Lung (tissue), 12 donors: ENCODE results near the gene COL4A6. TPM values are rescaled to one million over a fixed set of nuclear protein-coding genes. Genes with fewer than 3 reads are reported as not detected.

Source experiments
- ATAC-seq: fragments of 200-7000 bp; cut with Tn5 transposase; one replicate; pipeline ENCODE4 v1.9.1; 2020; ENCODE audit warnings: moderate number of reproducible peaks; ENCODE audit not compliant: insufficient read depth, low FRiP score
- DNase-seq, 3 donors: peaks; one replicate each; pipeline ENCODE4 v3.0.0-alpha.2; 2013 to 2017
- H3K27ac ChIP-seq, 2 donors: one replicate each; pipeline ENCODE4 v1.5.1; 2013; ENCODE audit warnings: mild to moderate bottlenecking in 2 of 2, moderate library complexity in 2 of 2, control low read depth in 1 of 2, inconsistent platforms in 1 of 2, low read depth in 1 of 2, low read length in 1 of 2
- H3K27me3 ChIP-seq, 3 donors: one replicate each; pipeline ENCODE4 v1.5.1; 2013; ENCODE audit warnings: low read length in 2 of 3; ENCODE audit not compliant: control insufficient read depth in 3 of 3, insufficient read depth in 3 of 3
- H3K36me3 ChIP-seq, 4 donors: one replicate each; pipeline ENCODE4 v1.5.1; 2013; ENCODE audit warnings: low read length in 4 of 4, mild to moderate bottlenecking in 1 of 4, moderate library complexity in 1 of 4; ENCODE audit not compliant: control insufficient read depth in 4 of 4, insufficient read depth in 4 of 4
- H3K4me1 ChIP-seq, 5 donors: one replicate each; pipeline ENCODE4 v1.5.1; 2013; ENCODE audit warnings: low read length in 5 of 5, mild to moderate bottlenecking in 2 of 5, moderate library complexity in 1 of 5; ENCODE audit not compliant: control insufficient read depth in 5 of 5, insufficient read depth in 5 of 5
- H3K4me3 ChIP-seq: one replicate; pipeline ENCODE4 v1.5.1; 2013; ENCODE audit warnings: mild to moderate bottlenecking, control low read depth, moderate library complexity
- H3K9ac ChIP-seq, 2 donors: one replicate each; pipeline ENCODE4 v1.5.1; 2013; ENCODE audit warnings: low read length in 2 of 2, control low read depth in 1 of 2; ENCODE audit not compliant: insufficient read depth in 1 of 2
- H3K9me3 ChIP-seq, 4 donors: one replicate each; pipeline ENCODE4 v1.5.1; 2013; ENCODE audit warnings: low read length in 3 of 4, mild to moderate bottlenecking in 1 of 4, moderate library complexity in 1 of 4; ENCODE audit not compliant: control insufficient read depth in 4 of 4, insufficient read depth in 3 of 4
- CTCF ChIP-seq: IDR thresholded peaks from 2 replicates; pipeline ENCODE4 v1.5.1; 2012; ENCODE audit warnings: mild to moderate bottlenecking; ENCODE audit errors: control extremely low read depth, extremely low read depth
- WGBS, 2 donors: extraction: QIAGEN DNeasy Blood & Tissue Kit; methylation state at CpG; one replicate each; pipeline ENCODE4 v1.1.7; 2013; 5-methylcytosine and 5-hydroxymethylcytosine counted together
- polyA plus RNA-seq, 2 donors: library from polyadenylated mRNA; stranded (reverse); fragments of 200-250 nt; gene quantifications; one replicate each; pipeline ENCODE4 v1.2.1, GENCODE V29; 2013
- total RNA-seq, 2 donors: library from RNA; depleted of rRNA in 1 of 2; stranded (reverse); fragments of >200 nt in 1 of 2; gene quantifications; one replicate each; pipeline ENCODE4 v1.2.1, GENCODE V29; 2014 to 2021
- donor health status: control.
- donor health status: control.
- donor health status: Bipolar disorder and iron deficiency.
- donor health status: healthy.
- donor health status: DM: yes; HTN: yes; CAD: no.

Gene COL4A6
- total and polyA plus RNA-seq, 4 donors: 0.57 to 16.7 (median 1.6) TPM

- Histone ChIP-seq H3K27me3 (peaks cover 0 to 19% (median 7%) of the 10 kb centered on the region in 3 donors), H3K27ac (no peak overlapping the region), H3K4me3 (no peak overlapping the region), H3K4me1 (peaks cover 0 to 3% (median 0%) of the 10 kb centered on the region in 5 donors), H3K9me3 (peaks cover 0 to 5% (median 0%) of the 10 kb centered on the region in 4 donors), H3K36me3 (no peaks in the 10 kb centered on the region), H3K9ac (no peak overlapping the region)
- ATAC-seq (no peak), DNase-seq (no peak)
- 83 to 97% methylated on average over 7 of the region's 7 CpGs for WGBS, 2 donors
- TF ChIP-seq CTCF: no peak
Observed at GRCh38 chrX:108163333-108164082, 274.7 kb downstream of the COL4A6 start.

- no peak overlapping the region for H3K9ac ChIP-seq
- DNase-seq: no peak
- TF ChIP-seq CTCF: no peak
- peaks cover 0 to 5% (median 0%) of the 10 kb centered on the region in 4 donors for H3K9me3 ChIP-seq
- H3K27me3 ChIP-seq: peaks cover 0 to 17% (median 7%) of the 10 kb centered on the region in 3 donors
- H3K27ac ChIP-seq: no peak overlapping the region
- no peaks in the 10 kb centered on the region for H3K36me3 ChIP-seq
- ATAC-seq: no peak
- no peak overlapping the region for H3K4me3 ChIP-seq
- H3K4me1 ChIP-seq: peaks cover 0 to 3% (median 0%) of the 10 kb centered on the region in 5 donors
- WGBS, 2 donors: 73 to 82% methylated on average over 4 of the region's 4 CpGs
Observed at GRCh38 chrX:108162265-108162664, 276.0 kb downstream of the COL4A6 start.

- ATAC-seq (no peak), DNase-seq (no peak)
- no peak for TF ChIP-seq CTCF
- Histone ChIP-seq H3K36me3 (peaks cover 0 to 4% (median 0%) of the 10 kb centered on the region in 4 donors), H3K4me3 (no peak overlapping the region), H3K9ac (no peak overlapping the region), H3K4me1 (no peaks in the 10 kb centered on the region), H3K9me3 (peaks cover 0 to 9% (median 0%) of the 10 kb centered on the region in 4 donors), H3K27ac (no peak overlapping the region), H3K27me3 (peaks cover 0 to 15% (median 15%) of the 10 kb centered on the region in 3 donors)
- WGBS, 2 donors: 70 to 89% methylated on average over 5 of the region's 5 CpGs
Observed at GRCh38 chrX:108160309-108160708, 277.9 kb downstream of the COL4A6 start.
